Measurements from ENCODE around the gene COPS7B. TPM values are rescaled to one million over a fixed set of nuclear protein-coding genes. Genes with fewer than 3 reads are reported as not detected.
A peak's percentile ranks its signal among the peaks of the same experiment; 100 is the strongest.

COPS7B gene
- total RNA-seq, 1 experiment from 2014 or later, result 24.9 TPM

DNA sequence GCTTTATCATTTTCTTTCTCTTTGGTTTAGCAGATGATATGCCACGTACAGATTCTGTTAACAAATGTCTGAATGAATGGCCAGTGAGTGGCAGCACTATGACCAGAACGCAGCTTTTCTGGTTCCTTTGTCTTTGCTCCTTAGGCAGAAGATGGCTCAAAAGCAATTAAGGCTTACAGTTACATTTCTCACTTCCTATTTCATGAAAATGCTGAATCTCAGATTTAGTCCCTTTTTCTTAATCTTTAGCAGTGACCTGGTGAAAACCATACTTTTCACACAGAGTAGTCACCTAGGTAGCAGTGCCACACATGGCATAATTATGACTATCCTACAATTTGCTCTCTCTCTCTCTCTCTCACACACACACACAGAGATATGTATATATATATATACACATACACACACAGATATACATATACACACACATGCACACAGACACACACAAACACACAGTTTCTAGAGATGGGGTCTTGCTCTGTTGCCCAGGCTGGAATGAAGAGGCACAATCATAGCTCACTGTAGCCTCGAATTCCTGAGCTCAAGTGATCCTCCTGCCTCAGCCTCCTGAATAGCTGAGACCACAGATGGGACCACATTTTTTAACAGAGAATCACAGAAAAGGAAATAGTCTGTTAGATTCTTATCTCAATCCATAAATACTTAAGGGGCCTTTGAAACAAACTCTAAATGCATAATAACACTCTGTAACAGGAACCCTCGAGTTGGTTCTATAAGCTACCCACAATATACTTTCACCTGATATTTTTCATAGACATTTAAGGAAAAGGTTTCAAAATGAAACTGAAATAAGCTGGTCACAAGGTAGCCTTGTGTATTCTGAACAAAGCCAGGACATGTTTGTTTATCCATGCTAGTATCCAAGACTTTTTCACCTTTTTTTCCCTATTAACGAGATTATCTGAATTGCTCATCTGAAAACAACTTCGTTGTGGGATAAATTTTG lies 16.8 kb upstream of the COPS7B start:
- H3K4me1 ChIP-seq (replicated peaks), result no peaks in the 10 kb centered on the region
- no peak for DNase-seq (ENCODE audit: low read depth in 1 of 2, low spot score in 2 of 2)
- no peaks in the 10 kb centered on the region for H3K27me3 ChIP-seq (replicated peaks)
- no peak overlapping the region for H3K27ac ChIP-seq
- H3K4me3 ChIP-seq, result no peak overlapping the region
- no peaks in the 10 kb centered on the region for H3K36me3 ChIP-seq
- no peaks in the 10 kb centered on the region for H3K9me3 ChIP-seq (replicated peaks)

- no peak for DNase-seq (ENCODE audit: low read depth in 1 of 2, low spot score in 2 of 2)
- Histone ChIP-seq H3K4me1 (replicated peaks) (peaks cover 12% of the 10 kb centered on the region), H3K27me3 (replicated peaks) (no peaks in the 10 kb centered on the region), H3K9me3 (replicated peaks) (no peaks in the 10 kb centered on the region), H3K4me3 (peak overlapping the region; percentile 79), H3K36me3 (0 out of 2 replicates have a peak, but pooled peaks cover 3% of the 10 kb centered on the region), H3K27ac (no peak overlapping the region)
Observed at GRCh38 chr2:231780123-231780908, 5.9 kb upstream of the COPS7B start.

- Histone ChIP-seq H3K27me3 (replicated peaks) (no peaks in the 10 kb centered on the region), H3K36me3 (0 out of 2 replicates have a peak, but pooled peaks cover 3% of the 10 kb centered on the region), H3K4me3 (peak within 1 kb of the TSS; percentile 79), H3K27ac (0 out of 2 replicates have a peak within 1 kb of the TSS, but pooled peaks have one; percentile 3), H3K4me1 (replicated peaks) (peaks cover 17% of the 10 kb centered on the region), H3K9me3 (replicated peaks) (no peaks in the 10 kb centered on the region)
- peak; percentile 99 to 100 for DNase-seq (ENCODE audit: low read depth in 1 of 2, low spot score in 2 of 2)
Observed at GRCh38 chr2:231780909-231781797, 5.1 kb upstream of the COPS7B start, which contains the start of gene PDE6D. TSS of gene PDE6D (minus strand) at chr2:231781282. CDS start at chr2:231781114, 168 bp downstream.

DNA sequence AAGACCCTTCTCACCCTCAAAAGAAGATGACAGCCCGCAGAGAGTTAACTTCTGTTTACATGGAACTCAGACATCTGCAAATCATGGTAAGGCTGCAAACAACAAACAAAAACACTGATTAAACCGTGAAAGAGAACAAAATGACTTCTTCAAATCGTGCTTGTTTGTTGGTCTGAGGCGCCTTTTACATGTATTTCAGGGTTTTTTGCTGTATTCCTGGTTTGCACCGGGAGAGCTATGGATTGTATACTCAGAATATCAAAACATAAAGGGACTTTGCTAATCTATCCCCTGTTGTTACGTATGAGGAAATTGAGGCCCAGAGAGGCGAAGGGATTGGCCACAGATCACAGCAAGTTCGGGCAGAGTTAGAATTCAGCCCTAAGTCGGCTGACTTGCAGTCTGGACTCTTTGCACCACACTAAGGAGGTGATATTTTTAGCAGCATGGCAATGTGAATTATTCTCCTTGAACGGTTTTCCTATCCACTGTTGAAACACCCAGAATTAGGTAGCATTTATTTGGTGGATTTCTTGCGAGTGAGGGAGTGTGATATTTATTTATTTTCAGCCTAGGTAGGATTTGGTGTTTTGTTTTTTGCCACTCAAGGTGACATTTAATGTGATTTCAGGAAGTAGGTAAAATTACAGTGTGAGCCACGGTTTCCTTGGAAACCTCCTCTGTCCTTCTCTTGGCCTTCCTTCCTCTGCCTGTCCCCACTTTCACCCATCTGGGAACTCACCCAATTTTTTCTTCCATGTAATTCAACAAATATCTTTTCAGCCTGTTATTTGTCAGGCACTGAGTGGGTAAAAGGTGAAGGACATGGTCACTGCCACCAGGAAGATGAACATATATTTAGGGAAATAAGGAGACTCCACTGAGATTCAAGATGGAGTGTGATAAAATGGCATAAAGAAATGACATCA lies 4.2 kb upstream of the COPS7B start:
- Histone ChIP-seq H3K9me3 (replicated peaks) (no peaks in the 10 kb centered on the region), H3K36me3 (peaks cover 7% of the 10 kb centered on the region; the same call in 1 of the 2 replicates), H3K4me3 (peak overlapping the region; percentile 79), H3K27me3 (replicated peaks) (no peaks in the 10 kb centered on the region), H3K27ac (no peak overlapping the region), H3K4me1 (replicated peaks) (peaks cover 19% of the 10 kb centered on the region)
- DNase-seq (ENCODE audit: low read depth in 1 of 2, low spot score in 2 of 2), result no peak

GRCh38 chr2:231785413-231785812 lies 832 bp upstream of the COPS7B start:
- Histone ChIP-seq H3K27ac (no peak overlapping the region), H3K4me1 (replicated peaks) (peaks cover 14% of the 10 kb centered on the region), H3K9me3 (replicated peaks) (no peaks in the 10 kb centered on the region), H3K36me3 (peaks cover 37% of the 10 kb centered on the region), H3K27me3 (replicated peaks) (no peaks in the 10 kb centered on the region), H3K4me3 (no peak overlapping the region)
- DNase-seq (ENCODE audit: low read depth in 1 of 2, low spot score in 2 of 2), result no peak

GRCh38 chr2:231785822-231786176 lies 446 bp upstream of the COPS7B start:
- H3K4me3 ChIP-seq, result peak overlapping the region; percentile 87
- H3K27me3 ChIP-seq (replicated peaks), result no peaks in the 10 kb centered on the region
- H3K9me3 ChIP-seq (replicated peaks), result no peaks in the 10 kb centered on the region
- peaks cover 14% of the 10 kb centered on the region for H3K4me1 ChIP-seq (replicated peaks)
- H3K27ac ChIP-seq, result peak overlapping the region; percentile 24; the same call in 1 of the 2 replicates
- H3K36me3 ChIP-seq, result peaks cover 37% of the 10 kb centered on the region
- no peak for DNase-seq (ENCODE audit: low read depth in 1 of 2, low spot score in 2 of 2)

GRCh38 chr2:231786917-231787292 lies 660 bp downstream of the COPS7B start:
- DNase-seq (ENCODE audit: low read depth in 1 of 2, low spot score in 2 of 2), result no peak
- H3K27me3 ChIP-seq (replicated peaks), result no peaks in the 10 kb centered on the region
- peak overlapping the region; percentile 87 for H3K4me3 ChIP-seq
- H3K27ac ChIP-seq, result 0 out of 2 replicates have a peak overlapping the region, but pooled peaks have one; percentile 24
- peaks cover 14% of the 10 kb centered on the region for H3K4me1 ChIP-seq (replicated peaks)
- peaks cover 45% of the 10 kb centered on the region for H3K36me3 ChIP-seq
- H3K9me3 ChIP-seq (replicated peaks), result no peaks in the 10 kb centered on the region

DNA sequence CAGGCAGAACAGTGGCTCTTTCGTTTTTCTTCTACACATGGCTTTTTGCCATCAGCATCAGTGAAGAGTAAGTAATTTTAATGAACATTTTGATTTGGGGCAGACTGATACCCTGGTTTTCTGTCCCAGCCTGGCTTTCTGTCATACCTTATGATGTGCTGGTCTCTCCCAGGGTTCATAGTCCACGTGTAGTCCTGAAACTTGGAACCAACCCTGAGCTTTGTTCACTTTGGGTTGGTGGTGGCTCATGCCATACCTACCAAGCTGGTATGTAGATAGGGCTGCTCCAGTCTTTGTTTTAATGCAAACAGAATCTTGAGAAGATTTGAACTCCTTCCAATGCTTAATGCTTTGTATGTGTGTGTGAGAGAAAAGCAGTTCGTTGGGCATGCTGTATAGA lies 4.9 kb downstream of the COPS7B start:
- peaks cover 63% of the 10 kb centered on the region for H3K36me3 ChIP-seq
- DNase-seq (ENCODE audit: low read depth in 1 of 2, low spot score in 2 of 2), result no peak
- no peaks in the 10 kb centered on the region for H3K9me3 ChIP-seq (replicated peaks)
- no peaks in the 10 kb centered on the region for H3K27me3 ChIP-seq (replicated peaks)
- peaks cover 3% of the 10 kb centered on the region; the same call in 1 of the 2 replicates for H3K4me1 ChIP-seq (replicated peaks)
- H3K4me3 ChIP-seq, result no peak overlapping the region
- no peak overlapping the region for H3K27ac ChIP-seq

DNA sequence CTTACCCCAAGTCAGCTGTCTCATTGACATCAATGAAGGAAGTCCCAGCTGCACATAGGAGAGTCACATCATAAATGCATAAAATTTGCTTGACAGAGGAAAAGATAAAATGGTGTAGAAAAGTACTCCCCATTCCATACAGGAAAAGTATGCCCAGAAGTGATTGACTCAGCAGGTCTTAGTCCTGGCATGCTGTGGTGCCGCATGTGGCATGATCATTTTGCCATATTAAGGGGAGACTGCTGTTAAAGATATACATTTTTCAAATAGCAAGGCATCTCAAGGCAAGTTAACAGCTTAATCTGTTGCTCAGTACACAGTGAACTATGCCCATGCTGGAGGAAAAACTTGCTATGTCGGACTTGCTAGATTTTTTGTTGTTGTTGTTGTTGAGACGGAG lies 8.1 kb downstream of the COPS7B start:
- Histone ChIP-seq H3K4me1 (replicated peaks) (no peaks in the 10 kb centered on the region; the same call in 1 of the 2 replicates), H3K4me3 (no peak overlapping the region), H3K36me3 (peaks cover 65% of the 10 kb centered on the region), H3K9me3 (replicated peaks) (no peaks in the 10 kb centered on the region), H3K27me3 (replicated peaks) (no peaks in the 10 kb centered on the region), H3K27ac (no peak overlapping the region)
- DNase-seq (ENCODE audit: low read depth in 1 of 2, low spot score in 2 of 2), result no peak

DNA sequence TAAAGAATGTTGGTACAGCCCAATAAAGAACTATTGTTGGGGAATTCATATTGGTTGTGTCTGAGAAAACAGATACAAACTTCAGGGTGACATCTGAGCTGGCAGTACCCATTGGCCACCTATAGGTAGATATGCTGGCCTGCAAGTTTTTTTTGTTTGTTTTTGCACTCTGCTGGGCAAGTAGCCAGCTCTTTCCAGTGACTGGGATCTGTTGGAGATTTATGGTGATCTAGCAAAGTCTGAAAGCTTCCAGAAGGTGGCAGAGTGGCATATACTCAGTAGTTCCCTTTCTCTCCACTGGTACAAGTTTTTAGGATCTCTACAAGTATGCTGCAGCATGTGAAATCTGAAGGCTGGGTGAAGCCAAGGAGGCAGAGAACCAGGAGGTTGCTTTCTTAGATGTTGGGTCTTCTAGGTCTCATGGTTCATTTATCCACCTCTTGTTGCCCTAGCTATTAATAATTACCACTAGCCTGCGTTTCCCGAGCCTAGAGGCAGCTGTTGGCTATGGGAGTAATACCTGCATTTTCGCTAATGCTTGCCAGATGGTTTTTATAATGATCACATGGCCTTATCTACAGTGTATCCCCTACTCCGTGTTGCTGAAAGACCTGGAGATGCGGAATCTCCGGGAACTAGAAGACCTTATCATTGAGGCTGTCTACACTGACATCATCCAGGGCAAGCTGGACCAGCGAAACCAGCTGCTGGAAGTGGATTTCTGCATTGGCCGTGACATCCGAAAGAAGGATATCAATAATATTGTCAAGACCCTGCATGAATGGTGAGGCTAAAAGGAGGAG lies 9.5 kb downstream of the COPS7B start:
- Histone ChIP-seq H3K36me3 (peaks cover 68% of the 10 kb centered on the region), H3K27me3 (replicated peaks) (no peaks in the 10 kb centered on the region), H3K4me3 (no peak overlapping the region), H3K4me1 (replicated peaks) (no peaks in the 10 kb centered on the region; the same call in 1 of the 2 replicates), H3K9me3 (replicated peaks) (no peaks in the 10 kb centered on the region), H3K27ac (no peak overlapping the region)
- peak; percentile 63 to 74 for DNase-seq (ENCODE audit: low read depth in 1 of 2, low spot score in 2 of 2)

DNA sequence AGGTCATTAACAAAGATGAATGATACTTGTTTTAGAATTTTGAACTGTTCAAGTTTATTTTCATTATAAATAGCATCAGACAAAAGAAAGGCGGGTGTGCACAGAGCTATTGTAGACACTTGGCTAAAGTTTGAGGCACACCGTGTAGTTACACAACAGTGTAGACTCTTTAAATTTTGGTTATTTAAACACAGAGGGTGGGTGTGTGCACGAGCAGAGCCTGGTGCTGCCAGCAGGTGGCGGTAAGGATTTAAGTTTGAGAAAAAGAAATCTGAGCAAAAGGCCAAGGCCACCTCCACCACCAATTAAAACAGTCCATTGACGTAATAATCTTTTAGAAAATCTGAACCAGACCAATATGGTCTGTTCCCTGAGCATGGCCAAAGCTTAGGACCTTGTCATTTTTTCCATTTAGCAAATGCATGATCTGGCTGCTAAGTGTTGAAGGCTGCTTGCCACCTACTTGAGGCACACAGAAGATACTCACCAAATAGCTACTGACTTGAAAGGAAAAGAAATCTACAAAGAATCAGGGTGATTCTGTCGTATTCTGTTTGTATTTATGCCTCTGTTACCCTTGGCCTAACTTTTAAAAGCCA lies 14.3 kb downstream of the COPS7B start:
- H3K9me3 ChIP-seq (replicated peaks), result no peaks in the 10 kb centered on the region
- H3K27me3 ChIP-seq (replicated peaks), result no peaks in the 10 kb centered on the region
- H3K27ac ChIP-seq, result no peak overlapping the region
- H3K4me1 ChIP-seq (replicated peaks), result no peaks in the 10 kb centered on the region
- H3K4me3 ChIP-seq, result no peak overlapping the region
- peaks cover 69% of the 10 kb centered on the region for H3K36me3 ChIP-seq
- peak; percentile 24 to 55 for DNase-seq (ENCODE audit: low read depth in 1 of 2, low spot score in 2 of 2)
